HG02798 (cell line): ENCODE data around the gene PERP.

ENCODE experiments used
- ATAC-seq: cut with Tn5 transposase; IDR thresholded peaks from one replicate; pipeline ENCODE4 v1.9.1; 2021; ENCODE audit warnings: mild to moderate bottlenecking; ENCODE audit not compliant: unreplicated experiment, poor library complexity

PERP gene

DNA sequence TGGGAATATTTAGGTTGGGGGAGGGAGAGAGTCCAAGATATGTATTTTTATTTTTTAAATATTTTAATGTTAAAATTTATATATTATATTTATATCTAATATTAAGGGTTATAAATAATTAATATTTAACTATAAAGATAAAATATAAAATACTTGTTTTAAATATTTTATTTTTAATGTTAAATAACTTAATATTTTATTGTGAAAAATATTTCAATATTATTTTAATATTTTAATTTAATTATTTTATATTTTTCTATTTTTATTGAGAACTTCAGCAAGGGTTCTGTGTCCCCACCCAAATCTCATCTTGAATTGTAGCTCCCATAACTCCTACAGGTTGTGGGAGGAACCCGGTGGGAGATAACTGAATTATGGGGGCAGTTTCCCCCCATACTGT is 34.0 kb downstream of the PERP start:
- no peak for ATAC-seq

DNA sequence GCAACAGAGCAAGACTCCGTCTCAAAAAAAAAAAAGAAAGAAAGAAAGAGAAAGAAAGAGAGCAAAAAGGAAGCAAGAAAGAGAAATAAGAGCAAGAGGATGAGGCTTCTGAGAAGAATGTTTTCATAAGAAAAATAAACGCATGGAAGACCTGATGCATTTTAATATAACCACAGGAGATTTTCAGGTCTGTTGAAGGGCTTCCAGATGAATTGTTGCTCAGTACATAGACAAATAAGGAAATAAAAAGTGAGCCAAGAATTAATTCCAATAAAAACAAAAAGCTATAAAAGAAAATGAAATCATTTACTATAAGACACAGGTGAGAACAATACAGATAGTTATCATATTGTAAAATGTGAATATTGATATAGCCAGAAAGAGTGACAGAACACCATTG is 43.5 kb downstream of the PERP start:
- ATAC-seq, result no peak

DNA sequence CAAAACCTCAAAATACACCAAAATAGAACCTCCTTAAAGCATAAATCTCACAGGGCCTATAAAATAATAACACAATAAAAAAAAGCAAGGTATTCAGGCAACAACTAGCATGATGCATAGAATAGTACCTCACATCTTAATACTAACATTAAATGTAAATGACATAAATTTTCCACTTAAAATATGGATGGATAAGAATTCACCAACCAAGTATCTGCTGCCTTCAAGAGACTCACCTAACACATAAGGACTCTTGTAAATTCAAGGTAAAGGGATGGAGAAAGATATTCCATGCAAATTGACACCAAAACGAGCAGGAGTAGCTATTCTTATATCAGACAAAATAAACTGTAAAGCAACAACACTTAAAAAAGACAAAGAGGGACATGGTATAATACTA is 52.2 kb downstream of the PERP start:
- ATAC-seq, result no peak

DNA sequence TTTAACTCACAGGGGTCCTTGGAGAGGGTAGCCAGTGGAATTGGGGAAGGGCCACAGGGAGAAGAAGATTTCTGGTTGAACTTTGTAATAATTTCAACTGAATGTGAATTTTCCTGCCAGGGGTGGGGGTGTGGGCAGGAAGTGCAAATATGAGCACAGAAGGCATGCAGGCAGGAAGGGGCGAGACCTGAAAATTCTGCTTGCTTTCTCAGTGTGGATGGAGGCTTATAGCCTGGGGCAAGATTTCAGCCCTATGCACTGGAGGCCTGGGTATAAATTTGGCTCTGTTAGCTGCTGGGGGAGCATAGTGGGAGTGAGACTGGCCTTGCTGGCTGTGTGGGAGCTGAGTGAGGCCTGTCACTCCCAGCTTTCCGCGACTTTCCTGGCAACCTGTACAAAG is 54.4 kb downstream of the PERP start:
- no peak for ATAC-seq

DNA sequence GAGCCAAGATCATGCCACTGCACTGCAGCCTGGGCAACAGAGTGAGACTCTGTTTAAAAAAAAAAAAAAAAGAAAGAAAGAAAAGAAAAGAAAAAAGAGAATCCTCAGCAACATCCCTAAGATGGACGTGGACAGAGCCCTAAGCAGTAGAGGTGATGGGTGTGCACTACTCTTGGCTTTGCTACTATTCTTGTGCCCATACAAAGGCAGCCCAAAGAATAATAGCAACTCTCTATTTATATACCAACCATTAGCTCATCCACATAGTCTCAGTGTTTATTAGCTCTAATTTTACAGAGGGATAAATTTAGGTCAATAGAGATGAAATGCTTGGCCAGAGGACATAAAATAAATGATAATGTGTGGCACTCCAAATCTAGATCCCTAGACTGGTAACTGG is 62.2 kb downstream of the PERP start:
- ATAC-seq, result no peak

DNA sequence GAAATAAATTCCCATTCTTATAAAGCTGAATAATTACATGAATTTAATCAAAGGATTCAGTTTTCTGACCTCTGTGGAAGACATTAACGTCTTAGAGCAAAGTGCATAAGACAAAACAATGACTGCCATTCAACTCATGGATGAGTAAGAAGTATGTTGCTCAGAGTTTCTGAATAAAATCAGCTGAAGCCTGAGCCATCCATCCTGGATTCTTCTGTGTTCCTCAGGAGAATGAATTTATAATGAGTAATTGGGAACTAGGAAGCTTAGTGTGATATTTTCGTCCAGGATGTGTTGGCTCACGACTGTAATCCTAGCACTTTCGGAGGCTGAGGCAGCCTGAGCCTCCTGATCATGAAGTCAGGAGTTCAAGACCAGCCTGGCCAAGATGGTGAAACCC is 62.8 kb downstream of the PERP start:
- ATAC-seq, result no peak
